Right ventricle myocardium inferior (tissue), 1 donor: ENCODE results near the gene ZNF558. TPM values are rescaled to one million over a fixed set of nuclear protein-coding genes. Genes with fewer than 3 reads are reported as not detected.
A peak's percentile ranks its signal among the peaks of the same experiment; 100 is the strongest.
"Not testable (repeated sequence)": the region's sequence is repeated elsewhere in the genome, so short reads cannot be mapped to it uniquely, and the experiment has no call there.

Source experiments
- ATAC-seq: fragments of 200-7000 bp; cut with Tn5 transposase; one replicate; pipeline ENCODE4 v1.9.1; 2020; ENCODE audit warnings: mild to moderate bottlenecking, moderate library complexity
- DNase-seq: peaks from one replicate; pipeline ENCODE4 v3.0.0; 2021; ENCODE audit errors: missing footprints
- intact Hi-C: fragments of 100-400 bp; cut with DNase I; formaldehyde crosslinking; loops from one replicate; pipeline ENCODE4 v1.11.0; 2022
- total RNA-seq: library from RNA; stranded (reverse); fragmentation: NEBNext Ultra II Directional; extraction: Animal tissue kit (Norgen Biotek cat#: 25700); gene quantifications from one replicate; pipeline ENCODE4 v1.2.1, GENCODE V29; 2021
- donor health status: DM: no; HTN: yes; CAD: no; lungs with severe emphysema.

Gene ZNF558
- total RNA-seq, 1 donor from 2014 or later, result 8.8 TPM

- ATAC-seq (no peak), DNase-seq (no peak)
- intact Hi-C loops, result no loop called here
Observed at GRCh38 chr19:8814176-8814575, 17.9 kb downstream of the ZNF558 start.

GRCh38 chr19:8811315-8812172 is 20.6 kb downstream of the ZNF558 start:
- DNase-seq, result no peak
- ATAC-seq, result no peak
- intact Hi-C loops, result no loop called here

GRCh38 chr19:8806661-8807060 is 25.4 kb downstream of the ZNF558 start:
- ATAC-seq (no peak), DNase-seq (no peak)
- intact Hi-C loops, result no loop called here

GRCh38 chr19:8794823-8795222 is 37.3 kb downstream of the ZNF558 start:
- DNase-seq, result no peak
- intact Hi-C loops, result no loop called here

GRCh38 chr19:8773587-8773986 is 58.5 kb downstream of the ZNF558 start:
- DNase-seq, intact Hi-C loops, ATAC-seq: not testable (repeated sequence)

More at GRCh38 chr19:8794823-8795222, 37.3 kb downstream of the ZNF558 start:
- no peak for ATAC-seq

GRCh38 chr19:8769265-8769664 is 62.8 kb downstream of the ZNF558 start:
- ATAC-seq, DNase-seq, intact Hi-C loops: not testable (repeated sequence)

GRCh38 chr19:8767257-8767656 is 64.8 kb downstream of the ZNF558 start:
- ATAC-seq, intact Hi-C loops: not testable (repeated sequence)
- DNase-seq, result peak; percentile 39

Other genes starting within 250 kb of the ZNF558 start
- gene ADAMTS10, start 221.6 kb downstream of the ZNF558 start, total RNA-seq, result 10.0 TPM
- gene NFILZ, start 201.7 kb downstream of the ZNF558 start, total RNA-seq, result not detected
- not detected for gene ACTL9, start 133.5 kb downstream of the ZNF558 start, total RNA-seq
- gene OR2Z1, start 110.7 kb downstream of the ZNF558 start, total RNA-seq, result not detected
- gene MBD3L1, start 73 bp upstream of the ZNF558 start, total RNA-seq, result not detected
- 0.05 TPM for gene MUC16, start 178.1 kb upstream of the ZNF558 start, total RNA-seq